NCI-H2196 treated with DMSO at 0.1 percent for 48 hours (cell line): ENCODE data around the gene RHEBL1.

Experiments used
- DNase-seq: peaks from one replicate; lab custom pipeline; 2025; ENCODE audit not compliant: unreplicated experiment; lab: John Stamatoyannopoulos, UW

RHEBL1 gene

DNA sequence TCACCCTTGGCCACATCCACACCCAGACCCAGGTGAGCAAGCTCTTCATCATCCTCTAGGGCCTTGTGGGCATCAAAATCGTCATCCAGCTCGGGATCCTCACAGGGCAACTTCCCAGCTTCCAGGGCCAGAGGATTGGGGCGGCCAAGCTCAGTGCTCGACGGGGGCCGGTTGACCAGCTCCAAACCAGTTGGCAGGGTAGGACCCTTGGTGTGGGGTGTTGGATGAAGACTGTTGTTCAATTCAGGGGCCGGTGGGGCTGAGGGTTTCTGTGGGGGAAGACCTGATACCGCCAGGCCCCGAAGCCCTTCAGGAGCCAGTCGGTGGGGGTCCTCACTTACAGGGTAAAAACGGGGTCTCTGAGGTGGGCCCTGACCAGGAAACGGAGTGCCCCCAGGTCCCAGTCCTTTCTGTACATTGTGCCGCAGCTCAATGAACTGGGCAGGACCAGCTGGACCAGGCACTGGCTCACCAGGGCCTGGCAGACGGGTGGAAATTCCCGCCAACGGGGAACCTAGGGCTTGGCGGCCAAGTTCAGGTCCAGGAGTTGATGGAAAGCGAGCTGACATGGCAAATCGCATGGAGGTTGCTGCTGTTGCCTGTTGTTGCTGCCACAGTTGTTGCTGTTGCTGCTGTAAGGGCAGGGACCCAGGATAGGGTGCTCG, 31.4 kb downstream of the RHEBL1 start:
- no peak for DNase-seq

DNA sequence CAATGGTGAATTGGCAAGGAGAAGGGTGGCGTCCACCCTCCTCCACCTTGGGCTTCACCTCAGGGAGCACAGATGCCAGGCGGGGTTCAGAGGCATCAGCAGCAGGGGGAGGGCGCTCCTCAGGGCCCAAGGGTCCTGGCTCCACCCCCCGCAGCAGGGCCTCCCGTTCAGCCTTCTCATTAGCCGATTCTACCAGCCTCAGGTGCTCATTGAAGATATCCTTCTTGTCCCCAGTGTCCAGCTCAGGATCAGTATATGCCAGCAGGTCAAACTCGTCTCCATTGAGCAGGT, 31.9 kb downstream of the RHEBL1 start:
- no peak for DNase-seq

DNA sequence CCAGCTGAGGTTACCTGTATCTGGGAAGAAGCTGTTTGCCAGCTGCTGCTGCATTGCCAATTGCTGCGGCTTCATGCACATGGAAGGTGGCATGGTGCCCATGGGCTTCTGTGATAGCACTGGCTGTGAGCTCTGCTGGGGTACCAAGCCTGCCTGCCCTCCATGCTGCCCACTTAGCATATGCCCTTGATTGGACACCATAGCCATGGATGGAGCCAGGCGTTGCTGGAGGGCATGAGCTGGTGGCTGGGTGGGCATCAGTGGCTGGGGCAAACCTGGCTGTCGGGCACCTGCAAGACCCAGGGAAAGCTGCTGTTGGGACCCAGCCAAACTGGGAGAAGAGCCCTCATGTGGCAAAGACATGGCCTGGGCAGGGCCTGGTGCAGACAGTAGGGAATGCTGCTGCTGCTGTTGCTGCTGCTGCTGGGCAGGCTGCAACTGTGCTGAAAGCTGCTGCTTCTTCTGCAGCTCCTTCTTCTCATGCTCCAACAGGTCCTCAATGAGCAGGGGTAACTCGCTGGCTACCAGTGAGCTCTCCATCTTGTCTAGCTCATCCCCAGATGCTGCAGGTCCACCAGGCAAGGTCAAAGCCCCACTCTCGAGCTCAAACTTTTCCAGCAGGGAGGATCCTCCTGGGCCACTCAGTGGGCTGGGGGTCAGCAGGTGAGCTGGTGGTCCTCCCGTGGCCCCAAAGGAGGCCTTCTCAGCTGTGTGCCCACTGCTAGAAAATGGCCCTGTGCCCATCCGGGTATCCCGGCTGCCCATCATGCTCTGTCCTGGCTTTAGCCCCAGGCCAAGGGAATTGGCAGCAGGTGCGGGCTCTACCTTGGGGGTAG, 32.5 kb downstream of the RHEBL1 start:
- DNase-seq, result no peak

DNA sequence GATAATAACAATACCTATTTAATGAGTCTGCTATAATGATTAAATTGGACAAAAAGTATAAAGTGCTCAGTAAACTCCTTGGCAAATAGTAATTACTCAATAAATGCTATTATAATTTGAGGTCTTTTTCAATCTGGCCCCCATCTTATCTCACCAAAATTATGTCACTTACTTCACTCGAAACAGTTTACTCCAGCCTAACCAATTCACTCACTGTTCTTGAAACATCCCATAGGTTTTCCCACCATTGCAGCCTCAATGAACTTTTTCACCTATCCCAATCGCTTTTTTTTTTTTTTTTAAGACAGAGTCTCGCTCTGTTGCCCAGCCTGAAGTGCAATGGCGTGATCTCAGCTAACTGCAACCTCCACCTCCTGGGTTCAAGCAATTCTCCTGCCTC, 33.8 kb downstream of the RHEBL1 start:
- no peak for DNase-seq

DNA sequence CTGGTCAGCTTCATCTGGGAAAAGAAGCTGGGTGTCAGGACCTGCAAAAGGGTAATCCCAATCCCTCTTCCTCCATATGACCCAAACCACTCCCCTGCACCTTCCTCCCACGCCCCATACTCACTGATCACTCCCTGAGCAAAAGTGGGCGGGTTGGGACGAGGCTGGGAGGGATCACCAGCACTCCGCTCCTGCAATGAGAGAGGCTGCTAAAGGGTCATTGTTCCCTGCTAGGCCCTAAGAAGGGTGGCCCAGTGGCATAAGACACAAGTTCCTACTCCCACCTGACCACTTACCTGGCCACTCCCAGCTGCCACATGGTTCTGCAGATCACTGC, 35.5 kb downstream of the RHEBL1 start:
- no peak for DNase-seq

DNA sequence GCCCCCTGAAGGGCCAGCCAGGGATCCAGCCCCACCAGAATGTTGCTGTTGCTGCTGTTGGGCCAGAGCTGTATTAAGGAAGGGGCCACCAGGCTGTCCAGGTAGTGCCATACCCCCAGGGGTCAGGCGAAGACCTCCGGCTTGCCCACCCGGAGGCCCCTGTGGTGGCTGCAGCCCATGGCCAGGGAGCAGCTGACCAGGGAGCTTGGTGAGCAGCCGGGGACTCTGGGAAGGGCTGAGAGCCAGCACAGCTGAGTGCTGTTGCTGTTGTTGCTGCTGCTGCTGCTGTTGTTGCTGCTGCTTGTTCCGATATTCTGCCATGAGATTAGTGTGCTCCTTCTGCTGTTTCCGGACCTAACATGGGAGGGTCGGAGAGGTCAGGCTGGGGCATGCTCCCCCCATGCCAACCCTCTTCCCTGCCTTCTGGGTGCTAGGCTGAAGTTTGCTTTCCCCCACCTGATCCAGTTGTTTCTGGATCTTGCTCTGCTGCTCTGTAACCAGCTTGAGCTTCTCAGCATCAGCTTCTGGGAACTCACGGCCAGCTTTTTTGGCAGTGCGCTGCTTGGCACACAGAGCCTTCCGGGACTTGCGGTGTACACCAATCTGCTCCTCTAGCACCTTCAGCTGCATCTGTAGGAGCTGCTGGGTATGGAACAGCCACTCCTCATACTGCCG, 36.0 kb downstream of the RHEBL1 start:
- DNase-seq, result no peak

DNA sequence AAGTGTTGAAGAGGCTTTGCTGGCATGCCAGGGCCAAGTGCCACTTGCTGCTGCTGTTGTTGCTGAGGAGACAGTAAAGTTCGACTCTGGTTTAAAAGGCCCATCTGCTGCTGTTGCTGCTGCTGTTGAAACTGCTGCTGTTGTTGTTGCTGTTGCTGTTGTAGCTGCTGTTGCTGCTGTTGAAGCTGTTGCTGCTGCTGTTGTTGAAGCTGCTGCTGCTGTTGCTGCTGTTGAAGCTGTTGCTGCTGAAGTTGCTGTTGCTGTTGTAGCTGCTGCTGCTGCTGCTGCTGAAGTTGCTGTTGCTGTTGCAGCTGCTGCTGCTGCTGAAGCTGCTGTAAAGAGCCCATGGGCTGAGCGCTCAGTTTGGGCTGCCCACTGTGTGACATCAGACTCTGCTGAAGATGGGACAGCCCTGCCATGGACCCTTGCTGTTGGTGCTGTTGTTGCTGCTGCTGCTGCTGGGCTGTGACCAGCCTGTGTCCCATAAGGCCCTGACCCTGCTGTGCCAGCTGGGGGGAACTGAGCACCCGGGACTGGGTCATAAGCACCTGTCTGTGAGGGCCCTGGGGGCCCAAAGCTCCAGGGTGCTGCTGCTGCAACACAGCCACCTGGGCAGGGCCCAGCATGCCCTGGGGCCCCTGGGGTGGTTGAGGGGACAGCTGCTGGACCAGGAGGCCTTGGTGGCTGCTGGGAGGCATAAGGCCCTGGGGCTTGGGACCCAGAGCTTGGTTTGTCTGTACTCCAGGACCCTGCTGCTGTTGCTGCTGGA, 36.9 kb downstream of the RHEBL1 start:
- DNase-seq, result no peak

DNA sequence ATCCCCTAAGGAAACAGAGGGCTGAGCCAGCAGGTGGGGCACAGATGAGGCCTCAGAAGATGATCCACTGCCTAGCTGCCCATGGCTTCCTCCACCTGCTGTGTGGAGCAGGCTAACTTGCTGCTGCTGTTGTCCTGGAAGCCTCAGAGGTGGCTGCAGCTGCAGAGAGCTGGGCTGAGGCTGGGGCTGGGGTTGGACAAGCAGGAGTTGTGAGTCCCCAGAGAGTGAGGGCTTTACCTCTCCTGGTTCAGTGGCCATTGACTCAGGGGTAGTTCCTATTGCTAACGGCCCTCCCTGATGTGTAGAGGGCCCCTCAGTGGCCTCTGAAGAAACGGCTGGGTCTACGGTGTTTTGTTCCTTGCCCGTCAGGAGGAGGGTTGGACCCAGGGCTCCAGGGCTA, 37.5 kb downstream of the RHEBL1 start:
- DNase-seq, result no peak

DNA sequence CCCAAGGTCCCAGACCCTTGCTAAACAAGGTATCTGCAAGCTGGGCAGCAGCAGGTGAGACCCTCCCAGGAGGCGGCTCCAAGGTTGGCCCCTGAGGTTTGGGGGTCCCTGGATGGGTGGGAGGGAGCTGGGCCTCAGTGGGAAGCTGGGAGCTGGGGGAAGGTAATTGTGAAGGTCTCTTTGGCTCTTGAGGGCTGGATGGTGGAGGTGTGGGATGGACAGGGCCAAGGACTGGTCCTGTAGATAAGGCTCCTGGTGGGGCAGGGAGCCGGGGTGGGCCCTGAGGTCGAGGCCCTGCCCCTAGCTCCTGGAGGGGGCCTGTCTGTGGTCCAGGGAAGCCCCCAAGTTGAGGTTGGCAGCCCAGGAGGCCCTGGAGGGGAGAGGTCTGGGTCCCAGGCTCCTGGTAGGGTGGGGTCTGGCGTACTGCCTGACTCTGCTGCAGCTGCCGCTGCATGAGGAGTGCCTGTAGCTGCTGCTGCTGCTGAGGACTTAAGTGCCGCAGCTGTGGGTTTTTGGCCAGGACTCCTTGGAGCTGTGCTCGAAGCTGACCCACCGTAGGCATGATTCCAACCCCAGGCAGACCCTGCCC, 38.1 kb downstream of the RHEBL1 start:
- DNase-seq, result no peak

DNA sequence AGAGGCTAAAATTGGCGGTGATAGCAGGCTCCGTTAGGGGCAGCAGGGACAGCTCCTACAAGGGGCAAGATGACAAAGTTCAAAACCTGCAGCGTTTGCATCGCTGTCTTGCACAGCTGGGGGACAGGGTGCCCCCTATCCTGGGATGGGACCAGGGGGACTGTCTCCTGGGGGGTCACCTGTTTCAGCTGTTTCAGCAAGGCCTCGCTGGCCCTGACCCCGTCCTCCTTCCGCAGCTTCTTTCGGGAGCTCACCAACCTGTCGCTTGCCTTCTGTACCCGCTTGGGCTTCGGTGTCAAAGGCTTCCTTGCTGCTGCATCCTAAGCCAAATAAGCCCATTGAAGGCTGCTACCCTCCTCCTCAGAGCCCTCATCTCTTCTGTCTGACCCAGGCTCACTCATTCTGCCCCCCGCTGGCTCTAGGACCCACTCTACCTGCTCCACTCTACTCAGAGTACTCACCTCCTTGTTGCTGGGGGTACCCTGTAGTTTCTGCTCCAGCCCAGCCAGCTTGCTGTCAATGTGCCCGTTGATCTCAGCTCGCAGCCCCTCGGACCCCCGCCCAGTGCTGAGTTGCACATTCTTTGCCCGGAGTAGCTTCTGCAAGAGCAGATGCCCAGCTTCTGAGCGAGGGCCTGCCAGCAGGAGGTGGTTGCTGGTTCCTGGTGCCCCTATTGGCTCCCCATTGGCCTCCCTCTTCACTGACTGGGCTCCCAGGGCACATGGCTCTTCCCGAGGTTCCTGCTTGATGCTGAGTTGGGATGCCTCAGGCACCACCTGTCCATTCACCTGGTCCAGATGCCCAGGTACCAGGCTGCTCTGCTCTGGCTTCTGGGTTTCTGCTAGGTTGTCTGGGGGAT, 38.8 kb downstream of the RHEBL1 start:
- no peak for DNase-seq

DNA sequence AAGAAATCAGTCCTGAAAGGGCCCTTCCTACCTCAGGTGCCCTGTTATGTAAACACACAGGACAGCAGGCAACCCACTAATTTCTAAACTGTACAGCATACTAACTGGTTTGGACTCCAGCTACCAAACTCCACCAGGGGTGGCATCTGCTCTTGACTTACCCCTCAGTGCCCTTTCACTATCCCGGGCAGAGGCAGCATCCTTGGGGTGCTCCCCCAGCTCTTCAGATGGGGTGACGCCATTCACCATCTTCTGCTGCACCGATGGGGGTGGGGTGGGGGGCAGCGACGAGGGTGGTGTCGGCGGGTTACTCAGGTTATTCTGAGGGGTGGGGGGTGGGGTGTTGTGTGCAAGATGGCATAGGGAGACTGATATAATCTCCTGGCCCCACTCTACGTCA, 39.7 kb downstream of the RHEBL1 start:
- DNase-seq, result no peak

DNA sequence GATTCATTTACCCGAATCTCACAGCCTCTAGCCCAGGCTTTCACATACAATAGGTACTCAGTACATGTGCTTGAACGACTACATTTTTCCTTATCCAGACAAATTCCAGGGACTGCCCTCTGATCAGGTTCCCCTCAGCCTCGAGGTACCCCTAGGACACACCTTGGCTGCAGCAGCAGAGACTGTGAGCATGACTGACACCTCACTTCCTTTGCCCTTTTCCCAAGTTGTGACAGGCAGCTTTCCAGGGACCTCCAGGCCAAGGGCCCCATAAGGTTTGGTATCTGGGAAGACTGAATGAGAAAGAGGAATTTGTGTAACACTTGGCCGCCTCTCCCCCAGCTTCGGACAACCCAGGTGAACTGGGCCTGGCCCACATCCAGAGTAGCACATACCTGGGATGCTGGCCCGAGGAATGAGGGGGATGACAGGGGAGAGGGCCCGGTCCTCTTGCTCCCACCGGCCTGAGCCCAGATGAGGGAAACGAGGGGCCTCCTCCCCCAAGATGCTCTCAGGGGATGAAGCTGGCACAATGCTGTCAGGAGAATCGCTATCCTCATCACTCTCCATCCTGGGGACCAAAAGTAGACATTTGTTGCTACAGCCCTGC, 41.0 kb downstream of the RHEBL1 start:
- DNase-seq, result no peak

DNA sequence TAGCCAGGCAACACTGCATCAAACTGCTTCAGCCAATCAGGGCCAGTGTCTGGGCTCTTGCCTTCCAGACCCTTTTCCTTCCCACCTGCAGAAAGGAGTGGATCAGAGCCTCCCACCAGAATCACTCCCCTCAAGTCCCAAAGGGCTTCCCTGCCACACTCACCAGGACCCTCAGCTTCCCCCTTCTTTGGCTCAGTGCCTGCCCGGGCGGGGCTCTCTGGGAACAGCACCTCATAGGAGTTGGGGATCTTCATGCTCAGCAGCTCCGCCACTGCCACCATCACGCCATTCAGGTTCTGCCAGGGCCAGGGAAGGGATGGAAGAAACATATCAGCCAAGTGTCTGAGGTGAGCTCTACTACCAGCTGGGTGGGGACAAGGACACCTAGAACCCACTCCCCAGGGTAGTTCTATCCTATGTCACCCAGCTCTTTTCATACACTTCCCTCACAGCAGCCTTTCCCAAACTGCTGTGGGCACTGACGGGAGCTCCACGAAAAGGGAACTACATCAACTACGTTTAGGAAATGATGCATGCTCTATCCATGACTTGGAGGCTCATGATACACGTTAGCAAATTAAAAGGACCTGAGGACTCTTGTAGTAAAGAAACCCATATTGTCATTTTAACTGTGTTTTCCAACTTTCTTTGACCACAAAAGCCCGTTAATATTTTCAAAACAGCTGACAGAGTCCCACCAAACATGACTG, 41.8 kb downstream of the RHEBL1 start:
- no peak for DNase-seq

DNA sequence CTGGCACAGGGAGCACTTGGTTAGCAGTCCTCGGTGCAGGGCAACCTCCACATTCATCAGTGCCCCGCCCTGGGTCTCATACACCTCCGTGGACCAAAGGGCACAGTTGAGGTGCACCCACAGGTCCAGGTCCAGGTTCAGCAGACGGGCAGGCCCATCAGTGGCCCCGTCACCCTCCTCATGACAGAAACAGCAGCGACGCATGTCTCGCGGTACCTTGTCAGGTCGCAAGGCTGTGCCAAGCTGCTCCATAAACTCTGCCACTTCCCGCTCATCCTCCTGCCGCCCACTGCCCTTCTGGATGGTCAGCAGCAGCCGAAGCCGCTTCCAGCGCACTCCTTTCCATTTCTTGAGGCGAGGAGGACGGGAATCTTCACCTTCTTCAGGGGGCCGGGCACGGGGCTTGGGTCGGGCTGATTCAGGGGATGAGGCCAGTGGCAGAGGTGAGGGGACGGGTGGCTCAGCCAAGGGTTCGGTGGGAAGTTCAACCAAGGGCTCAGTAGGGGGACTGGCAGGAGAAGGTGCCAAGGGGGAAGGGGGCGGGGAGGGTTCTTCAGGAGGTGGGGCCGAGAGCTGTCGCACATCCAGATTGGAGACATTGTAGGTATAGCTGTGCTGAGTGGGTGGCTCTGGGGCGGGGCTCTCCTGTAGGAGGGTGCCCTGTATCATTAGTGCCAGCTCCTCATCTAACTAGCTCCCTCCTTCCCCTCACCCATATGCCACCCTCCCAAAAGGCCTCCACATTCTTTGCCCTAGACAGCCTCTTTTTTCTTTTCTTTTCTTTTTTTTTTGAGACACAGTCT, 42.9 kb downstream of the RHEBL1 start:
- DNase-seq, result no peak

DNA sequence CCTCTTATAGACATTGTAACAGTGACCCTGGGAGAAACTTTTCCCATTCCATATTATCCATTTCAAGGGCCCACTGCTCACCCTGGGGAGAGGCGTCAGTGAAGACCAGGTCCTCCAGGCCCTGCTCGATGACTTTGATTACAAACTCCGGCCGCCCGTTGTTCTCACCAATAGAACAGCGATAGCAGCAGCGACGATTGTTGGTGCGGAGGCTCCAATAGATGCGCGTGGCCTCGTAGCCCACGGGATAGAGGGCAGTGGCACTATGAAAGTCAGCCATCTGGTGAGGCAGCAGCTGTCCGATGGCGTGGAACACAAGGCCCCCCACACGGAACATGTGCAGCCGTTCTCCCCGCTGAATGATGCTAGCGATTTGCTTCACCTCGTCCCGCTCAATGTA, 43.7 kb downstream of the RHEBL1 start:
- no peak for DNase-seq

DNA sequence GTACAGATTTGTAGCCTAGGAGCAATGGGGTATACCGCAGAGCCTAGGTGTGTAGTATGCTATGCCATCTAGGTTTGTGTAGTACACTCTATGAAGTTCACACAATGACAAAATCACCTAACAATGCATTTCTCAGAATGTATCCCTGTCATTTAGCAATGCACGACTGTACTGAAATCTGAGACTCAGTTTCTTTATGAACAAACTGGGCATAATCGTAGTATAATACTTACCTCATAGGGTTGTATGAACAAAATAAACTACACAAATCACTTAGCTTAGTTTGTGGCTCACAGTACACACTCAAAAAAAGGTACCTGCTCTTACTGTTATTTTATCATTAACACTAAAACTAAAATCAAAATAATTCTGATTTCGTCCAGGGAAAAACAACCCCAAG, 44.3 kb downstream of the RHEBL1 start:
- DNase-seq, result no peak

DNA sequence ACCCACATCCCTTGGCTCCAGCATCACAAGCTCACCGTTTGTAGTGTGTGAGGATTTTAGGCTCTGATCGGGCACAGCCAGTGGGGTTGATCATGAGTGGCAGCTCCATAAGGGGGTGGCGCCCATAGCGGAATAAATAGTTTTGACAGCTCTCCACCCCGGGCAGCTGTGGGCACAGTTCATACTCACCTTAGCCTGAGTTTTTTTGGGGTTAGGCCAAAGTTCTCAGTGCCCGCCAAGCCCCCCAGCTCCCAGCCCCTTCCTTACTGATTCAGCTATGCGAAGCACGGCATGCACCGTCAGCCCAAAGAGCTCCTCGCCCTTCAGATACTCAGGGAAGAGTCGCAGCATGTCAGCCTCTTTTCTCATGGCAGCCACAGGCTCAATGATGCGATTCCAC, 45.2 kb downstream of the RHEBL1 start:
- no peak for DNase-seq

DNA sequence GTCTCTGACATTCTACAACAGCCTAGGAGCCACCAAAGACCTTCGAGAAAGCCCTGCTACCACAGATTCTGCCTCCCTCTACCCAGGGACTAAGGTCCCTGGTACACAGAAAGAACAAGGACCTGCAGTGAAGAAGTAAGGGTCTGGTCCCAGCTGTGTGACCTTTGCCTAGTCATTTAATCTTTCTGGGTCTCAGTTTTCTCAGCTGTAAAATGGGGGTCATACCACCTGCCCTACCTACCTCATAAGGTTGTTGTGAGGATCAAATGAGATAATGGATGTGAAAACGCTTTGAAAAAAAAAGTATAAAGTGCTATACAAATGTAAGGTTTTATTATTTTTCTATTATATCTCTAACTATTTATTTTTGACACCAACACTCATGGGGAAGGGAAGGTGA, 46.0 kb downstream of the RHEBL1 start:
- no peak for DNase-seq
